Uterus (tissue), 2 donors: ENCODE data around the gene MRPL21.

Experiments used
- CTCF ChIP-seq, 4 experiments: fragments of 200-600 bp in 2 of 4; fragments of 450-650 bp in 2 of 4; sonication (generic) in 2 of 4; IDR thresholded peaks; one replicate each; pipeline ENCODE4 v1.5.1; 2016 to 2019; ENCODE audit warnings: antibody characterized with exemption in 4 of 4, mild to moderate bottlenecking in 2 of 4, moderate library complexity in 1 of 4
- POLR2A ChIP-seq, 2 donors: fragments of 450-650 bp; IDR thresholded peaks; one replicate each; pipeline ENCODE4 v1.6.1; 2016; ENCODE audit warnings: antibody characterized with exemption in 2 of 2, mild to moderate bottlenecking in 1 of 2, moderate library complexity in 1 of 2

GRCh38 chr11:68843052-68843561 is 60.5 kb downstream of the MRPL21 start:
- TF ChIP-seq CTCF (IDR thresholded peaks at IDR 0.05) (no peak), POLR2A (IDR thresholded peaks at IDR 0.05) (no peak)
